Measurements from ENCODE around the gene PRPSAP1. TPM values are rescaled to one million over a fixed set of nuclear protein-coding genes. Genes with fewer than 3 reads are reported as not detected.
A peak's percentile ranks its signal among the peaks of the same experiment; 100 is the strongest.

PRPSAP1 gene
- total RNA-seq, 2 experiments from 2014 or later = 64.2 to 74.1 TPM

DNA sequence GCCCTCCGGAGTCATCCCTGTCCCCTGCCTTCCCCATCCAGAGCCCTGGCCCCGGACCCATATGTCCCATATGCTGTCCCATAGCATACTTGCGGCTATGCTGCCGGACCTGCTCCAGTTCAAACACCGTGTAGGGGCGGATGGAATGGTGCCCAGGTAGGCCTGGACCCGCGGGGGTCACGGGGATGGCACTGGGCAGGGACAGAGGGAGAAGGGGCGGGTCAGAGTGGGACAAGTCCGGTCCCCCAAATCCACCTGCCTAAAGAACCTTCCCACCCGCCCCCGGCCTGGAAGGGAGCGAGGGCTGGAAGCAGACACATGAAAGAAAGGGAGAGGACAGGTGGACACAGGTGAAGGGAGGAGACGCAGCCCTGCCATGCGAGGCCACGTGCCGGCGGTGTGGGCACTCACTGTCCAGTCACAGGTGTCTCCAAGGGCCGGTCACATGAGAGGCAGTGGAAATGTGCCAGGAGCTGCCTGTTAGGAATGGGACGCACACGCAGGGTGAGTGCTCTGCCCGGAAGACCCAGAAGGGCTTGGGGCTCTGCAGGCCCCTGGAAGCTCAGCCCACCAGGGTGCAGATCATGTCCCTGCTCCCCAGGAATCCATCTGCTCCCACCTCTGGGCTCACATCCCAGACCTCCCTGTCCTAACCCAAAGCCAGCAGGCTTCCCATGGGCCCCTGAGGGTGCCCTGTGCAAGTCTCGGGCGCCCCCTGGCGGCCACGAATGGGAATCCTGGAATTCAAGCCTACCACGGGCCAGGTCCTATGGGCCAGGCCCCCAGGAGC, 74.6 kb downstream of the PRPSAP1 start:
- ATAC-seq (peak; percentile 82), DNase-seq (peak; percentile 89)
- Mint-ChIP-seq H3K4me1 (ENCODE audit: low read depth) (peaks cover 23% of the 10 kb centered on the region), H3K9me3 (ENCODE audit: insufficient read depth) (no peaks in the 10 kb centered on the region), H3K4me3 (no peak overlapping the region), H3K36me3 (ENCODE audit: low read depth) (no peaks in the 10 kb centered on the region), H3K27ac (peak overlapping the region; percentile 61), H3K27me3 (ENCODE audit: low read depth) (no peaks in the 10 kb centered on the region)
- ChIA-PET POLR2A (interaction anchor here (0.5 to 3.2 kb wide), 14 partner anchors 7 to 265 kb away, joined by 3 to 22 read pairs (median 4); no protein-coding TSS in a partner anchor), CTCF (interaction anchor here (0.5 to 5.9 kb wide), 77 partner anchors 8 to 401 kb away, joined by 3 to 222 read pairs (median 5); partner anchors contain the start of genes CDK3, EXOC7, FOXJ1 and UBALD2)

DNA sequence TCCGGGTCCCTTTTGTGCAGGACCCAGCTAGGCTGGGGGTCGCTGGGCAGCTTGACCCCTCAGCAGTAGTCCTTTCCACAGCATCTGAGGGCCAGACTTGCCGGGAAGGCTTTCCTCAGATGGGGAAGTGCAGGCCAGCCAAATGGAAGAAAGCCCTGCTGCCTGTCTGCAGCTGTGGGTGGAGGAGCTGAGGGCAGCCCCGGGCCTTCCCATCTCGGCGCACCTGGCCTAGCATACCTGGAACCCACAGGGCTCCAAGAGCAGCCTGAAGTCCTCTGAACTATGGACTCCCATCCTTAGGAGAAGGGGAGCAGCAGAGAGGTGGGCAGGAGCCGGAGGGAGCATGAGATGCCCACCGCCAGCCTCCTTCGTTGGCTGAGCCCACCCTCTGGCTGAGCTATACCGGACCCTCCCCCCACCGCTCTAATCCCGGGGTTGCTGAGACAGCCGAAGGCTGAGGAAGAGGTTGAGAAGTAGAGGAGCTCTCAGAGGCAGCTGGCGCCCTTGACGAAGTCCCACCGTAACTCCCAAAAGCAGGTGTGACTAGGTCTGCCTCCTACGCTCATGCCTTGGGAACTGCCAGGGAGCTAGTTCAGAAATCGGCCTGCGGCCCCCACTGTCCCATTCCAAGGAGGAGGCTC, 75.3 kb downstream of the PRPSAP1 start:
- DNase-seq = no peak
- Mint-ChIP-seq H3K9me3 (ENCODE audit: insufficient read depth) (no peaks in the 10 kb centered on the region), H3K27me3 (ENCODE audit: low read depth) (no peaks in the 10 kb centered on the region), H3K4me1 (ENCODE audit: low read depth) (peaks cover 31% of the 10 kb centered on the region), H3K27ac (no peak overlapping the region), H3K4me3 (no peak overlapping the region), H3K36me3 (ENCODE audit: low read depth) (peaks cover 1% of the 10 kb centered on the region)
- ChIA-PET CTCF (interaction anchor here (0.8 to 5.9 kb wide), 16 partner anchors 11 to 266 kb away, joined by 3 to 222 read pairs (median 18); partner anchors contain the start of genes EXOC7, FOXJ1 and UBALD2), POLR2A (interaction anchor here (1.0 to 3.2 kb wide), 6 partner anchors 9 to 264 kb away, joined by 3 to 22 read pairs (median 4); no protein-coding TSS in a partner anchor)
- no peak for ATAC-seq

DNA sequence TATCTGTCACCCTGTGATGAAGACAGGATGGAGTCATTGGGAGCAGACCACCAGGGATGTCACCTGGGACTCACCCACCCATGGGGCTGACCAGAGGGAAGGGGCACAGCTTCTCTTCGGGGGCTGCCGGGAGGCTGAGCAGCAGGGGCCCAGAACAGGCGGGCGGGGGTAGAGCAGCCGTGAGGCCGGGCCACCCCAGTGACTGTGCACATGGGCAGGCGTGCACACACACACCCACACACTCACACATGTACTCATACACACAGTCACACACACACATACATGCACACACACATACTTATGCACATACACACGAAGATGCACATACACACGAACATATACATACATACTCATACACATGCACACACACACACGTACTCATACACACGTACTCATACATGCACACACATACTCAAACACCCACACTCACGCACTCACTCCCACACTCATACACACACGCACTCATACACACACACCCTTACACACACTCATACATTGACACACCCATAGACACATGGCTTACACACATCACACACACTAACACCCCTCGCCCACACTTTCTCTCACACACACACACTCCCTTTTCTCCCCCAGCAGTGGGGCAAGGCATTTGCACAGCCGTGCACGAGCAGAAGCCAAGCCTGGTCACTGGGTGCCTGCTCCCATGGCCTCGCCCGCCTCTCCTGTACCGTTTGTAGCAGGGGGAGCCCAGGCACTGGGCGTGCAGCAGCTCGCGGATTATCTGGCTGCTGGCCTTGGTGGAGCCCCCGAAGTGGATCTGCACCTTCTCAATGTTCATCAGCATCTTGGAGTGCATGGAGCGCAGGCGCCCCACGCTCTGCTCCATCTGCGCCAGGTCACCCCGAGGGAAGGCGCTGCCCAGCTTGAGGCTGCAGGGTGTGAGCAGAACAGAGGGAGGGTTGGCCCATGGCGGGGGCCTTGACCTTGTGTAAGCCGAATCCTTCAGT, 76.1 kb downstream of the PRPSAP1 start:
- Mint-ChIP-seq H3K36me3 (ENCODE audit: low read depth) (peaks cover 4% of the 10 kb centered on the region), H3K27me3 (ENCODE audit: low read depth) (no peaks in the 10 kb centered on the region), H3K27ac (peak overlapping the region; percentile 2), H3K4me3 (no peak overlapping the region), H3K9me3 (ENCODE audit: insufficient read depth) (no peaks in the 10 kb centered on the region), H3K4me1 (ENCODE audit: low read depth) (peaks cover 39% of the 10 kb centered on the region)
- DNase-seq (no peak), ATAC-seq (no peak)
- POLR2A ChIA-PET = interaction anchor here (1.0 to 16.8 kb wide), 5 partner anchors 10 to 157 kb away, joined by 3 to 722 read pairs (median 4); no protein-coding TSS in a partner anchor
- CTCF ChIA-PET = interaction anchor here (2.9 to 5.9 kb wide), 5 partner anchors 22 to 263 kb away, joined by 21 to 222 read pairs (median 38); partner anchors contain the start of gene FOXJ1

DNA sequence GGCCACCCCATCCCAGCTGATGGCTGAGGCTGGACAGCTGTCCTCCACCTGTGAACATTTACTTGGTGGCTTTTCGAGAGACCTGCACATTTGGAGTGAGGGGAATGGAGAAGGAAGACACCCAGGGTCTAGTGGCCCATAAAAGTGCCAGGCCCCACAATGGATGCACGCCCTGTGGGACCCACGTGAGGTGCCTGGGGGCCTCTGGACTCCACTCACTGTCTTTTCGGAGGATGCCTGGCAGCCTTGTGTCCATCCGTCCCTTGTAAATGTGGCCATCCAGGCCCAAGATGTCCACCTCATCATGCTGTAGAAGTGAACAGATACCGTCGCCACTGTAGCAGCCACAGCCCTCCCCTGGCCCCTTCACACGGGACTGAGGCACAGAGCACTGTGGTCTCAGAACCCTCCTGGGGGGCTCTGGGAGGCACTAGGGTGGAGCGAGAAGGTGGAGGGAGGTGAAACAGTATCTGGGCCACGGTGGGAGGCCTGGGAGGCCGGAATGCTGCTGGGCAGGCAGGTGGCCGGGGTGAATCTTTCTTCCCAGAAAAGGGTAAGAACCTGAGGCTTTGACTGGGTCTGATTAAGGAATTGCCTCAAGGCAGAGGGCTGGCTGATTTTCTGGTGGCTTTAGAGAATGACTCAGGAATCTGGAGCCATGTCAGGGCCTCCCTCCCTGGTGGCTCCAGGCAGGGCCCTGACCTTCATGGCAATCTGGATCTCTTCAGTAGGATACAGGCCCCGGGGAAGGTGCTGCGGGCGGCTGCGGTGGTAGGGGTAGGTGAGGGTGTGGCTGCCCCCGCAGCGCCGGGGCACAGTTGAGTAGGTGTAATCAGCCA, 77.0 kb downstream of the PRPSAP1 start:
- no peak for ATAC-seq
- Mint-ChIP-seq H3K9me3 (ENCODE audit: insufficient read depth) (no peaks in the 10 kb centered on the region), H3K27ac (peak overlapping the region; percentile 77), H3K4me1 (ENCODE audit: low read depth) (peaks cover 43% of the 10 kb centered on the region), H3K4me3 (peak overlapping the region; percentile 25), H3K27me3 (ENCODE audit: low read depth) (no peaks in the 10 kb centered on the region), H3K36me3 (ENCODE audit: low read depth) (peaks cover 4% of the 10 kb centered on the region)
- ChIA-PET CTCF (interaction anchor here (2.6 to 10.9 kb wide), 2 partner anchors 96 to 155 kb away, joined by 17 to 112 read pairs; no protein-coding TSS in a partner anchor), POLR2A (interaction anchor here (6.1 to 16.8 kb wide), 3 partner anchors 13 to 153 kb away, joined by 73 to 722 read pairs (median 163); partner anchors contain the start of gene UBALD2)
- DNase-seq = no peak

DNA sequence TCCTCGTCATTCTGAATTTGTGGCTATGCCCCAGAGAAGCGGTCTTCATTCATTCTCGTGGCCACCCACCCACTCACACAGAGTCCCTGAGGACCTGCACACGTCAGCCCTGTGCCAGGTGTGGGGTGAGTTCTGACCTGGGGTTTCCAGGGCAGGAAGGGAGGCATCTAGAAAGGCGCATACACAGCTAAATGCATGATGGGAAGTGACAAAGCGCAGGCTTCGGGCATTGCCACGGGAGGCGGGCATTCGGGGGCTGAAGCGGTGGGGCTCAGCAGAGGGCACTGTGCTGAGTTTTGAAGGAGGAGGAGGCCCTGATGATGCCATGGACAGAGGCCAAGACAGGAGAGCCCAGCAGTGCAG, 77.7 kb downstream of the PRPSAP1 start:
- Mint-ChIP-seq H3K27ac (peak overlapping the region; percentile 77), H3K4me1 (ENCODE audit: low read depth) (peaks cover 48% of the 10 kb centered on the region), H3K27me3 (ENCODE audit: low read depth) (no peaks in the 10 kb centered on the region), H3K9me3 (ENCODE audit: insufficient read depth) (no peaks in the 10 kb centered on the region), H3K4me3 (no peak overlapping the region), H3K36me3 (ENCODE audit: low read depth) (peaks cover 10% of the 10 kb centered on the region)
- DNase-seq = no peak
- no peak for ATAC-seq
- POLR2A ChIA-PET = interaction anchor here (1.3 to 16.8 kb wide), 6 partner anchors 9 to 153 kb away, joined by 8 to 807 read pairs (median 132); partner anchors contain the start of genes FOXJ1, RNF157 and UBALD2
- CTCF ChIA-PET = interaction anchor here (2.6 to 10.9 kb wide), 2 partner anchors 95 to 155 kb away, joined by 17 to 112 read pairs; no protein-coding TSS in a partner anchor

DNA sequence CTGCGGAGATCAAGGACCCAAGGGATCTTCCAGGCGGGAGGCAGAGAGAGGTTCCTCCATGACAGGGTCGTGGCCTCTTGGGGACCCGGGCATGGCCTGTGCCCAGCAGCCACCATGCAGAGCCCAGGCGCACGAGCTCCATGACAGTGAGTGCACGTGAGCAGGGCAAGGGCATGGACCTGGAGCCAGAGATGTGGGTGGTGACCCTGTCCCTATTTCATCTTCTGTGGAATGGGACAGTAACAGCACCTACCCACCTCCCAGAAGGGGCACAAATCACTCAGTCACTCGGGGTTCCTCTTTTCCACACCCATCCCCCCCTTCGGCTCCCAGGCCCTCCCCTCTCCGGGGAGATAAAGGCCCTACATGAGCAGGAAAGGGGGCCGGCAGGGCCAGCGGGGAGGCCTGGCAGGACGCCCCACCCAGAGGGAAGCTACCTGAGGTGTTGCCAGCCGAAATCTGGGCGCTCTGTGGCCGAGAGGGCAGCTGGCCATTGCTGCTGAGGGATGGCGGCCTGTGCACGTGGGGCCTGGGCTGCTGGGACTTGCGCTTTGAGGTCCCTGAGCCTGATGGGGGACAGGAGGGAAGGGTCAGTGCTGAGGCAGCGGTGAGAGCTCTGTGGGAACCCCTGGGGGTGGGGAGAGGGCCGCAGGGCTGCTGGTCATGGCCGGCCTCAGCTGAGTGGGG, 78.2 kb downstream of the PRPSAP1 start:
- DNase-seq (no peak), ATAC-seq (no peak)
- H3K4me1 Mint-ChIP-seq (ENCODE audit: low read depth) = peaks cover 53% of the 10 kb centered on the region
- H3K4me3 Mint-ChIP-seq = no peak overlapping the region
- peak overlapping the region; percentile 99 for H3K27ac Mint-ChIP-seq
- POLR2A ChIA-PET = interaction anchor here (1.3 to 16.8 kb wide), 9 partner anchors 9 to 198 kb away, joined by 3 to 807 read pairs (median 73); partner anchors contain the start of genes EXOC7, FOXJ1, RNF157 and UBALD2
- H3K36me3 Mint-ChIP-seq (ENCODE audit: low read depth) = peaks cover 15% of the 10 kb centered on the region
- no peaks in the 10 kb centered on the region for H3K9me3 Mint-ChIP-seq (ENCODE audit: insufficient read depth)
- H3K27me3 Mint-ChIP-seq (ENCODE audit: low read depth) = no peaks in the 10 kb centered on the region
- CTCF ChIA-PET = interaction anchor here (1.5 to 10.9 kb wide), 3 partner anchors 94 to 154 kb away, joined by 4 to 112 read pairs (median 17); no protein-coding TSS in a partner anchor

DNA sequence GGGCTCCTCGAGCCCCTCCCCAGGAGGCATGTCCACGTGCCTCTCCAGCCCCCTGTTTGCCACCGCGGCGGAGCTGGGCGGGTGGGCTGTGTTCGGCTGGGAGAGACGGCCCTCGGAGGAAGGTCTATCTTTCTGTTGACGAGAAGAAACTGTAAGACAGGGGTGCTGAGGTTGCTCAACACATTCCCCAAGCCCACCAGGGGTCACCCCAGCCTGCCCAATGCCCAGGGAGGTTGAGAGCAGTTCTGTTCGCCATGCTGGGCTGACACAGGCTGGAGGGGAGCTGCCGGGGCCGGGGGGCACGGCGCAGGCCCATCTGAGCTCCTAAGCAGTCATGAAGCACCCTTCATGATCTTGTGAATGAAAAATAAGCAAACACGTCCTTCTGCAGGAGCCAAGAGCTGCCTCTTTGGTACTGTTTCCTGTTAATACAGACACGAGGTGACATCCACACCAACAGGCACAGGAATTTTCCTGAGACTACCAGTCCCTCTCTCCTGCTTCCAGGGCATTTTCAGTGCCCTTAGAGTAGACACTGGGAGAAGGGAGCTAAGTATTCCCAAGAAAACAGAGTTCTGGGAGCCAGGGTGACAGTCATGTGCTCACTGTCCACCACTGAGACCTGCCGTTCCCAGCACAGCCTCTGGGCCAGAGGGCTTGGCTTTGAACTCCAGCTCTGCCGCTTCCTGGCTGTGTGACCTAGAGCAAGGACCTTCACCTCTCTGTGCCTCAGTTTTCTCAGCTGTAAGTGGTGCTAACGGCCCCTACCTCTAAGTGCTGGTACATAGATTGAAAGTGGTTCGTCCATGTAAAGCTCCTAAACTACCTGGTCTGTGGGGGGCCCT, 79.4 kb downstream of the PRPSAP1 start:
- no peak for DNase-seq
- no peak for ATAC-seq
- ChIA-PET POLR2A (interaction anchor here (0.7 to 16.8 kb wide), 14 partner anchors 8 to 419 kb away, joined by 3 to 807 read pairs (median 6); partner anchors contain the start of genes EXOC7, FOXJ1, RNF157 and UBALD2), CTCF (interaction anchor here (0.6 to 10.9 kb wide), 11 partner anchors 13 to 260 kb away, joined by 3 to 112 read pairs (median 4); partner anchors contain the start of gene EXOC7)
- Mint-ChIP-seq H3K36me3 (ENCODE audit: low read depth) (peaks cover 23% of the 10 kb centered on the region), H3K27ac (peak overlapping the region; percentile 99), H3K4me1 (ENCODE audit: low read depth) (peaks cover 58% of the 10 kb centered on the region), H3K27me3 (ENCODE audit: low read depth) (no peaks in the 10 kb centered on the region), H3K9me3 (ENCODE audit: insufficient read depth) (no peaks in the 10 kb centered on the region), H3K4me3 (no peak overlapping the region)

DNA sequence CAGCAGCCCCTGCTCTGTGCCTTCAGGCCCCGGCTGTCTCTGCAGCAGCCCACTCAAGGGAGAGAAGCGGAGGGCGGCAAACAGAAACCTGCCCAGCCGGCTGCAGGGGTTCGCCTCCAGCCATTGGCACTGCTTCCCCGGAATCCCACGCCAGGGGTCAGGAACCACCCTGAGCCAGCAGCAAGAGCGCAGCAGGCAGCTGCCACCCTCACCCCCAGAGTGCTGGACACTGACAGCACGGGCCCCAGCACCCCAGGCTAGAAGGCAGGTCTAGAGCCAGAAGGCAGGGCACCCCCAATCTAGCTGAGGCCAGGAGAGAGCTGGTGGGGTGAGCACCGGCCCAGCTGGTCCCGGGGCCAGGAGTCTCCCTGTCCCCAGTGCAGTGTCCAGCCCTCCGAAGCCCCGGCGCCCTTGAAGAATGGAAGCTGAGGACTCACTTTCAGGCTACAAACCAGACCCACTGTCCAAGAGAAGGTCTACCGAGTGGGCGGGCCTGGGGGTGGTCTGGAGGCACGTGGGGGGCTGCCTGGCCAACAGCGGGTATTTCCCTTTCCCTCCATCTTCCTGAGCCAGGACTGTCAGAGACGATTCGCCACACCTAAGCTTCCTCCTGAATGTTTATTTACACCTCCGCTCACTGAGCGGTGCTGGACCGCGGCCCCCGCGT, 80.1 kb downstream of the PRPSAP1 start:
- Mint-ChIP-seq H3K27me3 (ENCODE audit: low read depth) (no peaks in the 10 kb centered on the region), H3K36me3 (ENCODE audit: low read depth) (peaks cover 31% of the 10 kb centered on the region), H3K9me3 (ENCODE audit: insufficient read depth) (no peaks in the 10 kb centered on the region), H3K27ac (peak overlapping the region; percentile 99), H3K4me1 (ENCODE audit: low read depth) (peaks cover 64% of the 10 kb centered on the region), H3K4me3 (peak overlapping the region; percentile 84)
- ATAC-seq (no peak), DNase-seq (no peak)
- POLR2A ChIA-PET = interaction anchor here (0.7 to 16.8 kb wide), 14 partner anchors 8 to 418 kb away, joined by 3 to 807 read pairs (median 6); partner anchors contain the start of genes EXOC7, FOXJ1, RNF157 and UBALD2
- CTCF ChIA-PET = interaction anchor here (0.9 to 10.9 kb wide), 11 partner anchors 10 to 259 kb away, joined by 3 to 112 read pairs (median 4); partner anchors contain the start of gene EXOC7

Measured in activated CD8-positive, alpha-beta T cell treated with anti-CD3 and anti-CD28 coated beads, Interleukin-2, amount 10 ng/mL, durations not matched to agents 7 days and 5 days (primary cell).